ENCODE results near the gene FAM9C.
"Not testable (repeated sequence)": the region's sequence is repeated elsewhere in the genome, so short reads cannot be mapped to it uniquely, and the experiment has no call there.

Gene FAM9C

GRCh38 chrX:13076176-13076961, 31.9 kb upstream of the FAM9C start:
- peak; percentile 78 for DNase-seq (ENCODE audit: low spot score)

GRCh38 chrX:13074297-13075262, 30.2 kb upstream of the FAM9C start:
- no peak for DNase-seq (ENCODE audit: low spot score)

- DNase-seq (ENCODE audit: low spot score) = no peak
Measured at GRCh38 chrX:13069771-13070416, 25.5 kb upstream of the FAM9C start.

- no peak for DNase-seq (ENCODE audit: low spot score)
Measured at GRCh38 chrX:13068651-13069050, 24.2 kb upstream of the FAM9C start.

- DNase-seq (ENCODE audit: low spot score) = no peak
Measured at GRCh38 chrX:13067773-13068172, 23.4 kb upstream of the FAM9C start.

- DNase-seq (ENCODE audit: low spot score) = no peak
Measured at GRCh38 chrX:13066391-13066790, 22.0 kb upstream of the FAM9C start.

- no peak for DNase-seq (ENCODE audit: low spot score)
Measured at GRCh38 chrX:13064599-13065143, 20.3 kb upstream of the FAM9C start.

GRCh38 chrX:13063124-13063523, 18.7 kb upstream of the FAM9C start:
- DNase-seq (ENCODE audit: low spot score) = not testable (repeated sequence)

- DNase-seq (ENCODE audit: low spot score) = not testable (repeated sequence)
Measured at GRCh38 chrX:13062331-13062730, 17.9 kb upstream of the FAM9C start.

GRCh38 chrX:13061215-13061708, 16.8 kb upstream of the FAM9C start:
- DNase-seq (ENCODE audit: low spot score) = not testable (repeated sequence)

GRCh38 chrX:13059637-13060499, 15.4 kb upstream of the FAM9C start:
- DNase-seq (ENCODE audit: low spot score) = no peak

- DNase-seq (ENCODE audit: low spot score) = no peak
Measured at GRCh38 chrX:13055486-13055885, 11.1 kb upstream of the FAM9C start.

- DNase-seq (ENCODE audit: low spot score) = no peak
Measured at GRCh38 chrX:13053171-13053570, 8.8 kb upstream of the FAM9C start.

- peak; percentile 59 for DNase-seq (ENCODE audit: low spot score)
Measured at GRCh38 chrX:13051529-13052172, 7.2 kb upstream of the FAM9C start.

- no peak for DNase-seq (ENCODE audit: low spot score)
Measured at GRCh38 chrX:13051167-13051528, 6.7 kb upstream of the FAM9C start.

GRCh38 chrX:13050151-13050550, 5.7 kb upstream of the FAM9C start:
- DNase-seq (ENCODE audit: low spot score) = no peak

GRCh38 chrX:13048280-13048679, 3.9 kb upstream of the FAM9C start:
- no peak for DNase-seq (ENCODE audit: low spot score)

- DNase-seq (ENCODE audit: low spot score) = no peak
Measured at GRCh38 chrX:13047759-13048158, 3.3 kb upstream of the FAM9C start.

GRCh38 chrX:13046141-13046855, 1.9 kb upstream of the FAM9C start:
- no peak for DNase-seq (ENCODE audit: low spot score)

- no peak for DNase-seq (ENCODE audit: low spot score)
Measured at GRCh38 chrX:13043938-13044337, 482 bp downstream of the FAM9C start.
